GM21515 (cell line): Measurements from ENCODE around the gene ADARB2.

Experiments used
- ATAC-seq: cut with Tn5 transposase; IDR thresholded peaks from one replicate; pipeline ENCODE4 v1.9.1; 2021; ENCODE audit not compliant: unreplicated experiment

The ADARB2 gene

DNA sequence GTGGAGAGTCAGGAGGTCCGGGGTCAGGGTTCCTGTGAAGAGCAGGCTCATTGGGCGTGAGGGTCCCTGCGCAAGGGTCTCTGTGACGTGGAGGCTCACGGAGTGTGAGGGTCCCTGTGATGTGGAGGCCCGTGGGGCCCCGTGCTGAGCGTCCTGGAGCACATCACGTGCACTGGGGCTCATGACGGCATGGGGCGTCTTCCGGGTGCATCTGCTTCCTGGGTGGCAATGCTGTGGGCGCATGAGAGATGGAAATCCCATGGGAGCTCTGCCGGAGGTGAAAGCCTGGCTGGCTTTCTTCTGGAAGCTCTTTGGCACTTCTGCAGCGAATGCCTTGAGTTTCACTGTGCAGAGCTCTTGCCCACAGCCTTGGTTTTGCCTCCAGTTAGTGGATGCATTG is 609.7 kb downstream of the ADARB2 start:
- no peak for ATAC-seq
